Naive B cell (primary cell): Measurements from ENCODE around the gene ZSWIM8. TPM values are rescaled to one million over a fixed set of nuclear protein-coding genes. Genes with fewer than 3 reads are reported as not detected.
A peak's percentile ranks its signal among the peaks of the same experiment; 100 is the strongest.

ENCODE experiments used
- ATAC-seq, 2 donors: fragments of 150-1000 bp; cut with Tn5 transposase; 2 replicates each; pipeline ENCODE4 v1.10.0; 2021; ENCODE audit warnings: low read depth in 2 of 2, mild to moderate bottlenecking in 2 of 2, moderate library complexity in 2 of 2
- DNase-seq: peaks from one replicate; pipeline ENCODE4 v3.0.0; 2022
- H3K27ac Mint-ChIP-seq, 6 donors: one replicate each; pipeline ENCODE4 v1.8.0; 2020 to 2022; ENCODE audit warnings: mild to moderate bottlenecking in 6 of 6, mixed read lengths in 6 of 6, moderate library complexity in 5 of 6, inconsistent platforms in 2 of 6
- H3K27me3 Mint-ChIP-seq, 3 donors: one replicate each; pipeline ENCODE4 v1.8.0; 2021 to 2022; ENCODE audit warnings: mixed read lengths in 3 of 3, mild to moderate bottlenecking in 1 of 3
- H3K36me3 Mint-ChIP-seq, 2 donors: one replicate each; pipeline ENCODE4 v1.8.0; 2020 to 2022; ENCODE audit warnings: mixed read lengths in 2 of 2, inconsistent platforms in 1 of 2, mild to moderate bottlenecking in 1 of 2
- H3K4me1 Mint-ChIP-seq, 3 donors: one replicate each; pipeline ENCODE4 v1.8.0; 2020 to 2022; ENCODE audit warnings: mixed read lengths in 3 of 3, inconsistent platforms in 1 of 3, mild to moderate bottlenecking in 1 of 3, moderate library complexity in 1 of 3
- H3K4me3 Mint-ChIP-seq, 8 donors: one replicate each; pipeline ENCODE4 v1.8.0; 2020 to 2022; ENCODE audit warnings: mild to moderate bottlenecking in 8 of 8, mixed read lengths in 8 of 8, moderate library complexity in 8 of 8, inconsistent platforms in 2 of 8
- H3K9me3 Mint-ChIP-seq, 7 donors: one replicate each; pipeline ENCODE4 v1.8.0; 2020 to 2022; ENCODE audit warnings: mixed read lengths in 7 of 7, mild to moderate bottlenecking in 5 of 7, inconsistent platforms in 2 of 7, moderate library complexity in 1 of 7
- polyA plus RNA-seq, 6 donors: library from polyadenylated mRNA; unstranded; fragments of 300-500 nt; fragmentation: Illumina TruSeq; gene quantifications; one replicate each; pipeline ENCODE4 v1.2.3, GENCODE V29; 2021; ENCODE audit warnings: low read depth in 6 of 6

The ZSWIM8 gene
- polyA plus RNA-seq, 6 donors from 2014 or later, result 4.3 to 21.7 (median 15.8) TPM

DNA sequence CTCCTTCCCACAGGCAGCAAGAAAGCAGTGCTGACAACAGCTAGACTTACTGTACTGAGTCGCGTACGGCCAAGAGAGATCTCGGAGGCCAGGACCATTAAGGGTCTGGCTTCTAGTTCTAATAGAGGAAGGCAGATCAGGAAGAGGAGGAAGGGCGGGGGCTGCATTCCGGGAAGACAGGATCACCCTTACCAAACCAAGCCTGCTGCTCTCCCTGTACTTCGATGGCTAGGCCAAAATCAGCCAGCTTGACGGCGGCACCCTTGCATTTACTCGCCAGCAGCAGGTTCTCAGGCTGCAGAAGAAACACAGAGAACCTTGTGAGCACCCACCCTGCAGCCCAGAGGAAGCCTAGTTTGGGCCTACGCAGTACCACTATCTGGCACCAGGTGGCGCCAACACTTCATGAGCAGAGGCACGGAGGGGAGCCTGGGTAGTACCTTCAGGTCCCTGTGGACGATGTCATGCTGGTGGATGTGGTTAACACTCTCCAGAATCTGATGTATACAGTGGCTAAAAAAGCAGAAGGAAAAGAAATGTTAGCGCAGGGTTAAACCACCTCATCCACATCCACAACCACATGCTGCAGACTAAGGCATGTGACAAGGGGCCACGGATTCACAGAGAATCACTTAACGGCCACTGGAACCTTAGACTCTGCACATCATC lies 63.5 kb downstream of the ZSWIM8 start:
- peaks cover 7 to 39% of the 10 kb centered on the region in 2 donors for H3K36me3 Mint-ChIP-seq
- no peaks in the 10 kb centered on the region for H3K27me3 Mint-ChIP-seq
- peak; percentile 90 for DNase-seq
- ATAC-seq, result peak; percentile 99 to 100
- no peaks in the 10 kb centered on the region for H3K9me3 Mint-ChIP-seq
- H3K27ac Mint-ChIP-seq, result peak overlapping the region; percentile 93 to 99 (median 98)
- peak overlapping the region in 7 of 8 donors; percentile 10 to 73 (median 53) for H3K4me3 Mint-ChIP-seq
- H3K4me1 Mint-ChIP-seq, result peaks cover 10 to 23% (median 14%) of the 10 kb centered on the region in 3 donors

DNA sequence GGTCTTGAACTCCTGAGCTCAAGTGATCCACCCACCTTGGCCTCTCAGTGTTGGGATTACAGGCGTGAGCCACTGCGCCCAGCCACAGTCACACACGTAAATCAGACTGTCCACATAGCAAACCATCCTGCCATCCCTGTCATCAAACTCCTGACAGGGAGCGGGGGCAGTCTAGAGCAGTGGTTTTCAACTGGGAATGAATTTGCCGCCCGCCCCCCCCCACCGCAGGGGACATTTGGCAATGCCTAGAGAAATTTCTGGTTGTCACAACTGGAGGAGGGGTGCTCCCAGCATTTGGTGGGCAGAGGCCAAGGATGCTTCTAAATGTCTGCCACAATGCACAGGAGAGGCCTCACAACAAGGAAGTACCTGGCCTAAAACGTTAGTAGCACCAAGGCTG lies 64.8 kb downstream of the ZSWIM8 start:
- H3K36me3 Mint-ChIP-seq, result peaks cover 7 to 39% of the 10 kb centered on the region in 2 donors
- peaks cover 10 to 23% (median 14%) of the 10 kb centered on the region in 3 donors for H3K4me1 Mint-ChIP-seq
- H3K4me3 Mint-ChIP-seq, result no peak overlapping the region
- no peaks in the 10 kb centered on the region for H3K9me3 Mint-ChIP-seq
- ATAC-seq, result no peak
- H3K27ac Mint-ChIP-seq, result peak overlapping the region in 5 of 6 donors; percentile 93 to 99 (median 97)
- H3K27me3 Mint-ChIP-seq, result no peaks in the 10 kb centered on the region
- DNase-seq, result no peak

DNA sequence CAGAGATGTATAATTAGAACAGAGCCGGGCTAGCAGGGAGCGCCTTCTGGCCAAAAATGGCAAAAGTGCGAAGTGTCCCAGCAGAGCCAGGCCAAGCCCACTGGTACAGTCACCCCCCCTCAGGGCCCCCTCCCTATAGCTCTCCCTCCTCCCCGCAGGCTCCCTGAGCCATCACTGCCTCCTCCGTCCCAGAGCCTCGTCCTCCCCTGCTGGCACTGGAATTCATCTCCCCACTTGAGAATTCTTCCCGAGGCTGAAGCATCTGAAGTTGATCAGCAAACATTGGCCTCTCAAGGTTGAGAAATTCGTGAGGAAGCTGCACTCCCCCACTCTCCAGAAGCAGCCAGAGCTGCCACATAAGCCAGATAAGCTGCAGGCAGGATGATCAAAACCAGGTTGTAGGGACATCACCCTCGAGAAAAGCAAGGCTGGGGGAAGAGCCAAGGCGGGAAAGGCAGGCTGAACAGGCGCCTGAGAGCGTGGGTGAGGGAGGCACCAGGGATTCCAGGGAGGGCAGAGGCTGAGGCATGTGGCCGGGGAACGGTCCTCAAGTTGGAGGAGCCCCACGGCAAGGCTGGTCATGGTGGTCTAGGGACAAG lies 65.6 kb downstream of the ZSWIM8 start:
- peak overlapping the region; percentile 69 to 99 (median 82) for H3K27ac Mint-ChIP-seq
- H3K4me3 Mint-ChIP-seq, result no peak overlapping the region
- peaks cover 10 to 23% (median 14%) of the 10 kb centered on the region in 3 donors for H3K4me1 Mint-ChIP-seq
- no peak for ATAC-seq
- H3K36me3 Mint-ChIP-seq, result peaks cover 7 to 31% of the 10 kb centered on the region in 2 donors
- DNase-seq, result no peak
- H3K27me3 Mint-ChIP-seq, result no peaks in the 10 kb centered on the region
- H3K9me3 Mint-ChIP-seq, result no peaks in the 10 kb centered on the region

Other genes with a start within 250 kb of the ZSWIM8 start
- gene USP54, start 194.3 kb upstream of the ZSWIM8 start, polyA plus RNA-seq, result 1 to 10 TPM in 2 of 6 donors, under 1 TPM in 3, not detected in 1; 0.90 to 2.3 (median 1.00) TPM
- gene MYOZ1, start 144.1 kb upstream of the ZSWIM8 start, polyA plus RNA-seq, result not detected
- not detected for gene SYNPO2L, start 129.6 kb upstream of the ZSWIM8 start, polyA plus RNA-seq
- under 1 TPM in 1 of 6 donors, not detected in 5; 0.35 TPM for gene AGAP5, start 87.5 kb upstream of the ZSWIM8 start, polyA plus RNA-seq
- gene SEC24C, start 41.2 kb upstream of the ZSWIM8 start, polyA plus RNA-seq, result 10 to 100 TPM; 20.3 to 39.4 (median 28.2) TPM
- gene CHCHD1, start 3.6 kb upstream of the ZSWIM8 start, polyA plus RNA-seq, result 10 to 100 TPM; 17.6 to 54.5 (median 39.6) TPM
- 10 to 100 TPM in 5 of 6 donors, 1 to 10 TPM in 1; 6.2 to 29.8 (median 16.4) TPM for gene NDST2, start 26.0 kb downstream of the ZSWIM8 start, polyA plus RNA-seq
- 1 to 10 TPM; 1.7 to 5.1 (median 3.6) TPM for gene CAMK2G, start 88.9 kb downstream of the ZSWIM8 start, polyA plus RNA-seq
- gene PLAU, start 125.5 kb downstream of the ZSWIM8 start, polyA plus RNA-seq, result under 1 TPM in 1 of 6 donors, not detected in 5; 0.12 TPM
- gene VCL, start 212.5 kb downstream of the ZSWIM8 start, polyA plus RNA-seq, result 10 to 100 TPM; 17.1 to 27.6 (median 25.2) TPM